Fibroblast of the aortic adventitia (primary cell): ENCODE results near the gene SCN4A. TPM values are rescaled to one million over a fixed set of nuclear protein-coding genes. Genes with fewer than 3 reads are reported as not detected.
"Not testable (repeated sequence)": the region's sequence is repeated elsewhere in the genome, so short reads cannot be mapped to it uniquely, and the experiment has no call there.

ENCODE experiments used
- DNase-seq: peaks from one replicate; pipeline ENCODE4 v3.0.0-alpha.2; 2010; ENCODE audit warnings: low read depth
- H3K4me3 ChIP-seq: 2 replicates; pipeline ENCODE4 v1.5.1; 2011; ENCODE audit warnings: low read depth, mild to moderate bottlenecking, control low read depth, low read length, moderate library complexity
- total RNA-seq: library from RNA; depleted of rRNA; stranded (reverse); fragments of >200 nt; gene quantifications from 2 replicates; pipeline ENCODE4 v1.2.3, GENCODE V29; 2012; ENCODE audit warnings: low replicate concordance
- TF ChIP-seq, protein P1 (sequence below): IDR thresholded peaks from 2 replicates; pipeline ENCODE4 v1.5.1; 2011; ENCODE audit warnings: mild to moderate bottlenecking, low read length, control low read depth, inconsistent platforms; ENCODE audit not compliant: insufficient read depth

Gene SCN4A
- total RNA-seq, 1 donor, result 0.18 TPM

DNA sequence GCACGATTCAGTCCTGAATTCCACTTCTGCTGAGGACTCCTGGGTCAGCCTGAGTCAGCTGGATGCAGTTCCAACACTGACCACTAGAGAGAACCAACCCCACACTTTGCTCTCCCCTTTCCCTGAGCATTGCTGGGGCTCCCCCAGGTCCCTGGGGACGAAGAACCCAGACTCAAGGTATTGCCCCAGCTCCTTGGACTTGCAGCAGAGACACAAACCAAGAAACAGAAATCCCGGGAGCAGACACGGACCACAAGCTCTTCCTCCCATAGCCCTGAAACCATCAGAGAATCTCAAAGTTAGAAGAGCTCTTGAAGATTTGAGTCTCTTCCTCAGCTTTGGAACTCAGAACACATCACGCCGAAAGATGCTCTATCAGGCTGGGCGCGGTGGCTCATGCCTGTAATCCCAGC is 53.4 kb downstream of the SCN4A start:
- no peak overlapping the region for H3K4me3 ChIP-seq
- TF ChIP-seq, protein P1, sequence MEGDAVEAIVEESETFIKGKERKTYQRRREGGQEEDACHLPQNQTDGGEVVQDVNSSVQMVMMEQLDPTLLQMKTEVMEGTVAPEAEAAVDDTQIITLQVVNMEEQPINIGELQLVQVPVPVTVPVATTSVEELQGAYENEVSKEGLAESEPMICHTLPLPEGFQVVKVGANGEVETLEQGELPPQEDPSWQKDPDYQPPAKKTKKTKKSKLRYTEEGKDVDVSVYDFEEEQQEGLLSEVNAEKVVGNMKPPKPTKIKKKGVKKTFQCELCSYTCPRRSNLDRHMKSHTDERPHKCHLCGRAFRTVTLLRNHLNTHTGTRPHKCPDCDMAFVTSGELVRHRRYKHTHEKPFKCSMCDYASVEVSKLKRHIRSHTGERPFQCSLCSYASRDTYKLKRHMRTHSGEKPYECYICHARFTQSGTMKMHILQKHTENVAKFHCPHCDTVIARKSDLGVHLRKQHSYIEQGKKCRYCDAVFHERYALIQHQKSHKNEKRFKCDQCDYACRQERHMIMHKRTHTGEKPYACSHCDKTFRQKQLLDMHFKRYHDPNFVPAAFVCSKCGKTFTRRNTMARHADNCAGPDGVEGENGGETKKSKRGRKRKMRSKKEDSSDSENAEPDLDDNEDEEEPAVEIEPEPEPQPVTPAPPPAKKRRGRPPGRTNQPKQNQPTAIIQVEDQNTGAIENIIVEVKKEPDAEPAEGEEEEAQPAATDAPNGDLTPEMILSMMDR, result peak; percentile 98
- DNase-seq, result peak; percentile 70

DNA sequence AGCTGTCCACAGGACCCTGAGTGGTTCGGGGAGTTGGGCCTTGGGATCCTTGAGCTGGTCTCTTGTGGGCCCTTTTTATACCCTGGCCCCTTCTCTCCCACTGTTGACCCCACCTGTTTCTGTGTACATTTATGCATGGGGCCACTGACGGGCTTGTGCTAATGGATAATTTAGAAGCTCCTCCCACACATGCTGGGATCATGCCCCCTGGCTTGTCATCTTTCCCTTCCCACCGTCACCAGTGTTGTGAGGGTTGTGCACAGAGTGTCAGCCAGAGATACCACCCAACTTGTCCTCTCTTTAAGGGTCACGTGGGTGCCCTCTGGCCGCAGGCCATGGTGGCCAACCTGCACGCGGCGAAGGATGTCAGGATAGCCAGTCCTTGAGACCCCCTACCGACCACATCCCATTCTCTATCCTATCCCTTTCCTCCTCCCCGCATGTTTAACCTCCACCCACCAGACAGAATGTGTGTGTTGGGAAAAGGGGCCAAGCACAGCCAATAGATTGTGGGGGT is 53.9 kb downstream of the SCN4A start, which contains the start of gene GH1:
TSS of gene GH1 (minus strand) at position 51 of the 517 bp plus-strand sequence. CDS start 63 bp downstream, outside the sequence.
- not testable (repeated sequence) for H3K4me3 ChIP-seq

DNA sequence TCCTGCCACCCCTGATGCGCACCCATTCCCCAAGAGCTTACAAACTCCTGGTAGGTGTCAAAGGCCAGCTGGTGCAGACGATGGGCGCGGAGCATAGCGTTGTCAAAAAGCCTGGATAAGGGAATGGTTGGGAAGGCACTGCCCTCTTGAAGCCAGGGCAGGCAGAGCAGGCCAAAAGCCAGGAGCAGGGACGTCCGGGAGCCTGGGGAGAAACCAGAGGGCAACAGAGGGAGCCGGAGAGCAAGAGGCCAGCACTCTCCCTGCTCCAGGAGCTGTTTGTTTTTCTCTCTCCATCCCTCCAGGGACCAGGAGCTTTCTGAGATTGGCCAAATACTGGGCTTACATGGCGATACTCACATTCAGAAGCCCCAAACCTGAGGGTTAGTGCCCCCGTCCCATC is 54.4 kb downstream of the SCN4A start:
- no peak overlapping the region for H3K4me3 ChIP-seq
- DNase-seq, result no peak

More for the DNA sequence above, 53.9 kb downstream of the SCN4A start, which contains the start of gene GH1:
- not testable (repeated sequence) for DNase-seq

DNA sequence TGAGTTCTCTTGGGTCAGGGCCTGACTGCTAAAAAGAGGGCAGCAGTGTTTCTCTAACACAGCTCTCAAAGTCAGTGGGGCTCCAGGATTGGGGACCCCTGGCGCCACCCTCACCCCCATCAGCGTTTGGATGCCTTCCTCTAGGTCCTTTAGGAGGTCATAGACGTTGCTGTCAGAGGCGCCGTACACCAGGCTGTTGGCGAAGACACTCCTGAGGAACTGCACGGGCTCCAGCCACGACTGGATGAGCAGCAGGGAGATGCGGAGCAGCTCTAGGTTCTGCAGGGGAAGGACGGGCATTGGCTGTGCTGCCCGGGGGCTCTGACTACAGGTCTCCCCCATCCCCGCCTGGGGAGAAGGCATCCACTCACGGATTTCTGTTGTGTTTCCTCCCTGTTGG is 55.1 kb downstream of the SCN4A start:
- DNase-seq, result no peak
- H3K4me3 ChIP-seq, result no peak overlapping the region
- TF ChIP-seq, protein P1, result no peak

More for the DNA sequence above, 54.4 kb downstream of the SCN4A start:
- TF ChIP-seq, protein P1, result no peak

DNA sequence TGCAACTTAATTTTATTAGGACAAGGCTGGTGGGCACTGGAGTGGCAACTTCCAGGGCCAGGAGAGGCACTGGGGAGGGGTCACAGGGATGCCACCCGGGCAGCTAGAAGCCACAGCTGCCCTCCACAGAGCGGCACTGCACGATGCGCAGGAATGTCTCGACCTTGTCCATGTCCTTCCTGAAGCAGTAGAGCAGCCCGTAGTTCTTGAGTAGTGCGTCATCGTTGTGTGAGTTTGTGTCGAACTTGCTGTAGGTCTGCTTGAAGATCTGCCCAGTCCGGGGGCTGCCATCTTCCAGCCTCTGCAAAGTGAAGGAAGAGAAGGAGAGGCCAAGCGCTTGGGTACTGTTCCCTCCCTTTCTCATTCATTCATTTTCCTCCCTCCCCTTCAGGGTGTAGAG is 55.5 kb downstream of the SCN4A start:
- not testable (repeated sequence) for H3K4me3 ChIP-seq, DNase-seq

DNA sequence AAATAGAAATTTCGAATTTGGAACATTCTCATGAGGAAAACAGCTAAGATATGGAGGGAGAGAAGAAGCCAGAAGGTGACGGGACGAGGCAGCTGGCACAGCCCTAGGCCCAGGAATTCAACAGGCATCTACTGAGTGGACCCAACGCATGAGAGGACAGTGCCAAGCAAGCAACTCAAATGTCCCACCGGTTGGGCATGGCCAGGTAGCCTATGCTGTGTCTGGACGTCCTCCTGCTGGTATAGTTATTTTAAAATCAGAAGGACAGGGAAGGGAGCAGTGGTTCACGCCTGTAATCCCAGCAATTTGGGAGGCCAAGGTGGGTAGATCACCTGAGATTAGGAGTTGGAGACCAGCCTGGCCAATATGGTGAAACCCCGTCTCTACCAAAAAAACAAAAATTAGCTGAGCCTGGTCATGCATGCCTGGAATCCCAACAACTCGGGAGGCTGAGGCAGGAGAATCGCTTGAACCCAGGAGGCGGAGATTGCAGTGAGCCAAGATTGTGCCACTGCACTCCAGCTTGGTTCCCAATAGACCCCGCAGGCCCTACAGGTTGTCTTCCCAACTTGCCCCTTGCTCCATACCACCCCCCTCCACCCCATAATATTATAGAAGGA is 56.0 kb downstream of the SCN4A start:
- TF ChIP-seq, protein P1, result no peak
- H3K4me3 ChIP-seq, result no peak overlapping the region
- DNase-seq, result no peak

DNA sequence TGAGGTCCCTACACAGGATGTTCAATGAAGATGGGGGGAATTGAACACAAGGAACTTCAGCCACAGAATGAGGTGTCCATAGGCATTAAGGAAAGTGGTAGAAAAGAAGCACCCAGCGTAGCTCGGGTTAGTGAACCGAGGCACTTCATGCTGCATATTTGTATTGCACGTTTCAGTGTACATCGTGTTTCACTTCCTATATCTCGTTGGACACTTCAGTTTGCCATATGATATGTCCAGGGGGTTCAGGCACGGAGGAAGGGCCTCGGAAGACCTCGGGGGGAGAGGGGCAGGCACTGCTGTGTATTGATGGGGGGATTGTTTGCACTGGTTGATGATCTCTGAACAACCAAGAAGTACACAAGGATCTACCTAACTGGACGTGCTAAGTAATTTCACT is 57.0 kb downstream of the SCN4A start:
- H3K4me3 ChIP-seq, DNase-seq: not testable (repeated sequence)

DNA sequence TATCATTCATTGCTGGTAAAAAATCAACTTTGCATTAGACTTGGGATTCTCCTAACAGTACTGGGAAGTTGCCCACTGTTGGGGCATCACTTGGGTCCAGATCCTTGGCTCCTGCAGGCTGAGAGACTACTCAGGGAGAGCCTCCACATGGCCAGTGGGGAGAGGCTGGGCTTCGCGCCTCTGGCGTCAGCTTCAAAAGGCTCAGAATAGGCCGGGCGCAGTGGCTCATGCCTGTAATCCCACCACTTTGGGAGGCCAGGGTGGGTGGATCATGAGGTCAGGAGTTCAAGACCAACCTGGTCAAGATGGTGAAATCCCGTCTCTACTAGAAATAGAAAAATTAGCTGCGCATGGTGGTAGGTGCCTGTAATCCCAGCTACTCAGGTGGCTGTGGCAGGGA is 58.2 kb downstream of the SCN4A start:
- TF ChIP-seq, protein P1, result no peak
- DNase-seq, result no peak
- no peak overlapping the region for H3K4me3 ChIP-seq
